Measurements from ENCODE around the gene NALCN.

The NALCN gene

DNA sequence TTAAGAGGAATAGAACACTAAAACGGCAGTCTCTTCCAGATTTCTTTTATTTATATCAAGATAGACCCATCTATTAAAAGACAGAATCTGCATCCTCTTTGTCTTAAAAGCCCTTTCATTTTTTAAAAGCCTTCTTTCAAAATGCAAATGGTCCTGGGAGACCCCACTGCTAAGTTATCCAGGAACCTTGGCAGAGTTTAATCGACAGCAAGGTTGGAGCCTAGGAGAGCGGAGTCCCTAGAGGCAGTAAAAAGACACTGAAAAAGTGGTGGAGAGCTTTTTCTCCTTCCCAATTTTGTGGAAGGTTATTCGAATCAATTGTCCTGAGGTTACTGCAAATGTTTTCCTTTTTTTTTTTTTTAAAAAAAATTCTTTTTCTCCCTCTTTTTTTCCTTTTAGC lies 294.7 kb downstream of the NALCN start:
- no peak for DNase-seq (ENCODE audit: low spot score)

DNA sequence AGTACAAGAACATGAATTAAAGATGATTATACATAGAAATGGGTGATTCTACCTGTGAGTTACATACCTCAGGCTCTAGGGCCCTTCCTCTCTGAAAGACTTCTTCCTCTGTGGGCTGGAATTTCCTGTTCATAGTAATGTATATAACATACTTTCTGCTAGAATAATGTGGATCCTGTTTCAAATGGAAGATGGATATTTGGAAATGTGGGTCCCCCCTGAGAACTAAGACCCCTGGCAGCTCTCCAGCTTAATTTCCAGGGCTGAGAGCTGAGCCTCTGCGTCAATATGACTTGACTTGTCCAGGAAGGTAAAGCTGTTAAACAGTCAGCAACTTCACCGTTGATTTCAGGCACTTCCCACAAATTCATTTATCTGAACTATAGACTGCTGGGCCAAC lies 296.3 kb downstream of the NALCN start:
- no peak for DNase-seq (ENCODE audit: low spot score)

DNA sequence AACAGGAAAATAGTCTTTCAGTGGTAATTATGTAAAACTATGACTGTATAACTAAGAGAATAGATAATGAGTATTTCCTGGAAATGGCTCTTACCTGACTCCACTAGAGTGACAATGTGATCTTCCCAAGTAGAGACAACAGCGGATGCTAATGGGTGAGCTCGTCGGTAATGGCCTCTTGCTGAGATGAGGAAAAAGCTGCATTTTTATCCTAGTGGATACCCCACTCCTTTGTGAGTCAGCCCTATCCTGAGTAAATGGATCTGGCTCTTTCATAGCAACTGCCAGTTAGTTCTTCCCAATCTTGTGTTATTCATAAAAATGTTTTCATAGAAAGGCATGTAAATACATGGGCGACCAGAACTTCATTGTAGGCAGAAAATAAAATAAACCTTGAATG lies 299.5 kb downstream of the NALCN start:
- no peak for DNase-seq (ENCODE audit: low spot score)

DNA sequence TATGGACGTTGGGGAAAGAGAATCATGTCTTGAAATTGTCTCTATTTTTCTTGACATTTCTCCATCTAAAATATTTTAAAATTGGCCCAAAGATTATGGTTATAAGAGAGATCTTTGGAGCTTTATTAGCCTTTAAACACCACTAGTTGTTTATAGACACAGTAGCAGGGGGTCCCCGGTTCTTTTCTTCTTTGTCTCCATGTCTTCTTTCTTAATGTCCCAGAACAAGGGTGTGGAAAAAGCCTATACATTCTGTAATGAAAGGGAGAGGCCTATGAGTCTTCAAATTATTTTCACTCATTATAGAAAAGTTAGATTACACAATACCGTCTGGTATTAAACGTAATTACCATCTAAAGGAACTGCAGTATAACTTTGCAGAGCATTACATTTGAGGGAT lies 300.0 kb downstream of the NALCN start:
- DNase-seq (ENCODE audit: low spot score): no peak

DNA sequence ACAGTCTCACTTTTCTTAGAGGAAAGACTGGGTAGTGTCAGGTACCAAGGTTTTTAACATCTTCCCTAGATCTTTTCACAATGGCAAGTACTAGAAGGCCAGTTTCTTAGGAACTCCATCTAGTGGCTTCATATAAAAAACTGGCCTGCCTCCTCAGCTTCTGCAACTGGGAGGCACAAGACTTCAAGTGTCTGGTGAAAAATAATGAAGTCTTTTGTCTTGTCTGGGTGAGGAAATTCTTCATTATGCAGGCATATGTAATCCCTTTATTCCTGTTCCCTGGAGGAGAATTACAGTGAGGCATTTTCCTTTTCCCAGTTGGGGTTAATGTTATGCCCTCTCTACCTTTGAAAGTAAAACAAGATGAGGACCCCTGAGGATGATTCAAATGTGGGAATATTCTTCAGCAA lies 300.5 kb downstream of the NALCN start:
- no peak for DNase-seq (ENCODE audit: low spot score)

DNA sequence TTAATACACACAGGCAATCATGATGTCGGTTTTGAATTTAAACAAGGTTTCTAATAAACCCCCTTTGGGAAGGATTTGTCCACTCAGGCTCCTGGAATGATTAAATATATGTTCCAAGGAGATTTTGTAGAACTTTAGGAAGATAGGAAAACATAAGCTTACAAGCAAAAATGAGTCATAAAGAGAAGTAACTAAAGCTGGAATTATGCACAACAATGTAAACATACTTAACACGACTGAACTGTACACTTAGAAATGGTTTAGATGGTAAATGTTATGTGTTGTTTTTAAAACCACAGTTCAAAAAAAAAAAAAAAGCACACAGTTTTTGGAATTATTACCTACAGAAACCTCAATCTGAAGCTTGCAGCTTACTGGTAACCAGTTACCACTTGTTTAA lies 304.4 kb downstream of the NALCN start:
- DNase-seq (ENCODE audit: low spot score): no peak

DNA sequence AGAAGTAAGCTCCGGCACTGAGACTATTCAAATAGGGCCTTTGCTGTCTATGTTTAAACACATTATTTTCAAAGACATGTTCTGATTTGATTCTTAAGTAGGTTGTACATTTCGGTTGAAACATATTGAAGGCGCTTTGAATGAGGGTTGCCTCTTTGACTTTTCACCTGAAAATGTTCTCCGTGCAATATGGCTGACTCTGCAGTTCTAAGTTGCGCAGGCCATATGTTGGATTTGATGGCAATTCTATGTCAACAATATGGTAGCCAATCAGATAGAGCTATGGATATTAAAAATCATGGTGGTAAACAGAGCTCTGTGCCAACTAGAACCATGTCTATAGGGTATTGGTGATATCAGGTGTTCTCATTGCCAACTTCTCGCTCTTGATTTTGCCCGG lies 307.3 kb downstream of the NALCN start:
- no peak for DNase-seq (ENCODE audit: low spot score)

DNA sequence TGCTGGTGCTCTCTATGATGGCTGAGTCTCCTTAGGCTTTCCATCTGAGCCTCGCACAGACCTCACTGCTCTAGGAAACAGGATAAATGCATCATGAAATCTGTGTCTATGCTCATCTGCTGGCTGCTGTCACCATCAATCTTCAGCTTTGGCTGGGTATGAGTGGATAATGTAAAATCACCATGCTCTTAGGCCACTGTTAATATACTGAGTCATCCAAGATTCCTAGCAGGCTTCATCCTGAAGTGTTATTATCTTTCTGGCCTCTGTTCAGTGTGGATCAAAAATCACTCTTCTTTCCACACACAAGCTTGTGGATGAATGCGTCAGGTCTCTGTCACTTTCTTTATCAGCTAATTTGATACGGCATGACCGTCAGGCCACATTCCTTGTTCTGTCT lies 317.4 kb downstream of the NALCN start:
- no peak for DNase-seq (ENCODE audit: low spot score)

DNA sequence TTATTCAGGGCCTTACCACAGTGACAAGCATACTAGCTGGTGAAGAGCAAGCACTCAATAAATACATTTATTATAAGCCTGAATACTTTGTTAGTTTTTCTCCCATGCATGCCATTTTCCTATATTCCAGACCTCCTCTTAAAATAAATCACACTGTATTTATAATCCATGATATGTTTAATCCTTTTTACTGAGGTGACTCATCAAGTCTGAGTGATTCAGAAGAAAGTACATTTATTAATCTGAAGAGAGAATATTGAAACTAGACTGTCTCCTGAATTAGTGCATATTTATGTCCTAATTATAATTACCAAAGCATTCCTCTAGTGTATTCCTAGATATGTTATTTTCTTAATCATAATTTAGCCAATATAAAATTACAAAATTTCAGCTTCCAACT lies 323.3 kb downstream of the NALCN start:
- DNase-seq (ENCODE audit: low spot score): no peak

DNA sequence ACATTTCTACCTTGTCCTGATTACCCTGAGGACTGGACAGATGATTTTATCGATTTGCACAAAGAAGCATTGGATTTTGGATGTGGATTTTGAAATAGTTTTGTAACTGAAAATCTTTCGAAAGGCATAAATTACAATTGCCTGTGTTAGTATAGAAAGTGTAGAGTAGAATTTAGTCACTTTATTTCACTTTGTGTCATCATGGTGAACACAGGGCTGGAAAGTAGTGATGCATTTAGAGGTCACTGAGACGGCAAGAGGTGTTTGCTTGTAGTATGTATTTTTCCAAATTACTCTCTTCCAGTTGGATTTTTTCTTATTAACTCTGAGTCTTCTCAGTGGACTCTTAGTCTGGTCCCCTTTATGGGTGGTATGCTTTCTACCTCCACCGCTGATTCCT lies 326.0 kb downstream of the NALCN start:
- no peak for DNase-seq (ENCODE audit: low spot score)

DNA sequence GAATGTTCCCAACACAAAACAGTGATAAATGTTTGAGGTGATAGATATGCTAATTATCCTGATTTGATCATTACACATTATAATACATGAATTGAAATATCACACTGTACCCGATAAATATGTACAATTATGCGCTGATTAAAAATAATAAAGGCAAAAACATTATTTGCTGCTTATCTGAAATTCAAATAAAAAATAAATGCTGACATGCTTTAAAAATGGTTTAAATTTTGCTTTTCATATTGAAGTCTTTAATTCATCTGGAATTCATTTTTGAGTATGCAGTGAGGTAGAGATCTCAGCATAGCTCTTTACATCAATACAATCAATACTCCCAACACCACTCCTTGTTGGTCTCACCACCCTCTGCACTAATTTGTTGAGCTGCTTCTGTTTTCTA lies 330.8 kb downstream of the NALCN start:
- DNase-seq (ENCODE audit: low spot score): no peak

DNA sequence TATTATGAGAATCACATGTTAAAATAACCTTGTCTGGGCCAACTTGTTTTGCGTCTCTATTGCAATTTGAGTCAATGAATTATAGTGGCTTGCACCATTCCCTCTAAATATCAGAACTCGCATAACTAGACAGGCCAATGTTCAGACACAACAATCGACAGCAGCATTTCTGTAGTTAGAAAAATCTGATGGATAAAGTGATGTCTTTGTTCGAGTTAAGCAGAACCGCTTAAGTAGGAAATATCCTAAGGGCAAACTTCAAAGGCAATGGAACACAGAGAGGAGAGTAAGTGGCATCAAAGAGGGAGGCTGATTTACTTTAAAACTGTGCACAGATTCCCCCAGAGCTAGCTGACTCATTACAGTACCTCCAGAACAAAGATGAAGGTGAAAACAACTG lies 333.9 kb downstream of the NALCN start:
- DNase-seq (ENCODE audit: low spot score): no peak

DNA sequence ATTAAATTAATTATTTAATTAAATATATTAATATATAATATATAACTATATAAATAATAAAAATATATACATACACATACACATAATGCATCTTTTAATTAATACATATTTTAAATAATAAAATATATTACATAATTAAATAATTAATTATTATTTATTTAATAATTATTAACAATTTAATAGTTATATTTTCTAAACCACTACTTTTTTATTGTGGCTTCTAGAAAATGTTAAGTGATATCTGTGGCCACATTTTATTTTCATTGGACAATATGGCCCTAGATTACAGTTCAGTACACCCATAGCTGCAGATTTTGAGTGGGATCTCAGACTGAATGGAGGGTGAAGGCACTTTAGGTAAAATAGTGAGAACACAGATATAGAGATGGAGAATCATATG lies 335.7 kb downstream of the NALCN start:
- no peak for DNase-seq (ENCODE audit: low spot score)

DNA sequence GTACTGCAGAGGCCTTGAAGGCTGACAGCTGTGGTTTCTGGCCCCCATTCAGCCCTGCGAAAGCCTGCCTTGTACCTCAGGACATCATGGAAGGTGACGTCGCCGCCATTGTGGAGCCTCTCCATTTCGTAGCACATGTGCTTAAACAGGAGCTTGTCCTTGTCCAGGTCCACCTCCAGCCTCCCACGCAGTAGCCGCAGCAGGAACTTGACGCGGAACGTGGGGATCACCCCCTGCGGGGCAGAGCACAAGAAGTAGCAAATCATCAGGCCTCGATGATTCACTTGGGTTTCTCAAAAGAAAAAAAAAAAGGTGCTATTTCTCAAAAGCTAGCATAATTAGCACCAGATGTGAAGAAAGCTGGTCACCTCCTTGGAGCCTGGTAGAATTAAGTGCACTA lies 351.0 kb downstream of the NALCN start:
- no peak for DNase-seq (ENCODE audit: low spot score)

DNA sequence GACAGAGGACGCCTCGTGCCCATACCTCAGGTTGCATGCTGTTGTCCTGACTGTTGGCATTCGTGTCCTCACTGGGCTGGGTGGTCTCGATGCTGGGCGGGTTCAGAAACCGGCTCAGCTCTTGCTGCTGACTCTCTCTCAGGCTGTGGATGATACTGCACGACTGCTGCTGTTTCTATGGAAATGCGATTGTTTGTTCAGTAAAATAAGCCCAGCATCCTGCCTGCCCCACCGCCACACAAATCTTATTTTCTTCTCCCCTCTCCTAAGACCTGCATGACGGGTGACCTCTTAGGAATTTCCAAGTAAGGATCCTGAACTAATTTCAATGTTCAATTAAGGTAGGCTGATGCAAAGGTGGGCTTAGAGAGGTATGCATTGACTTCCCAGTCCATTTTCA lies 356.5 kb downstream of the NALCN start:
- DNase-seq (ENCODE audit: low spot score): no peak

DNA sequence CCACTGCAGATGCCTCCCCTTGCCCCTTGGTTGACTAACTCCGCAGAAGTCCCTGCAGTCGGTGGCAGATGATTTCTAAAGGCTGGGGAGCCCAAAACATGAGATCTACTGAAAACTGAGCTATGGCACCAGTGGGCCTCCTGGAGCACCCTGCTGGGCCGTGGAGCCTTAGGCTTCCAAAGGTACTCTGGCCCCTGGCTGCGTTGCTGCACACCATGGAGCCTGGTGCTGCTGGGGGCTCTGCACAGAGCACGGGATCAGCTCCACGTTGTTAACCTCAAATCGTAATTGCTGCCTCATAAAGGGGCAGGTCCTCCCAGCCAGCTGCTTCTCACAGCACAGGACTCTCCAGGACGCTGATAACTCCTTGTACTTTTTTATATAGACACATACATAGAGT lies 357.5 kb downstream of the NALCN start:
- DNase-seq (ENCODE audit: low spot score): no peak

DNA sequence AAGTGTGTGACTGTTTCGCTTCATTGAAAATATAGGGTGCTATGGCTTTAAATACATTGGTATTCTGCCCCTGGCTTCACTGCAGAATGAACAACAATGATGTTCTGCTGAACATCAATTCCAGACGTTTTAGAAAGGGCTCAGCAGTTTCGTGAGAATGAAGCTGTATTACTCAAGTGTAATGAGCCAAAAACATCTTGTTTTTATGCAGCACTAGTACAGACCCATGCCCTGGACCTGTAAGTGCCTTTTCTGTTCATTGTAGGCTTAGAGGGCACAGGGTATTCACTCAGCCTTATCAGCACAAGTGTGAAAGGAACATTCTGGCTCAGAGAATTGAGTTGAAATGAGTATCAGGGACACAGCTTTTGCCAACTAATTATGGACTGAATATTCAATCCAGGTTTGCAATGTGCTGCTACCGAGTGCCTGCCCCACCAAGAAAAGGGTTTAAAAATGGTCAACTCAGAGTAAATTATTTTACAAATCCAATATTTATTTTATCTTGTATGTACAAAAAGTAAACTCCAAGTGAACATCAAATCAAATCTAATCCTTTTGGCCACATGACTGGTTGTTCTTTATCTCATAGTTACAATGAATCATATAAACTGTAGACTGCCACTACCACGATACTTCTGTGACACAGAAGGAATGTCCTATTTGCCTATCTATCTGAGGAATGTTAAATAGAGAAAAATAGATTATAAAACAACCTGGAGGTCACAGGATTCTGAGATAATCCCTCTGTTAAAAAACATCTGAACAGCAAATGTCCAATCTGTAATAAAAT lies 362.8 kb downstream of the NALCN start:
- DNase-seq (ENCODE audit: low spot score): no peak

DNA sequence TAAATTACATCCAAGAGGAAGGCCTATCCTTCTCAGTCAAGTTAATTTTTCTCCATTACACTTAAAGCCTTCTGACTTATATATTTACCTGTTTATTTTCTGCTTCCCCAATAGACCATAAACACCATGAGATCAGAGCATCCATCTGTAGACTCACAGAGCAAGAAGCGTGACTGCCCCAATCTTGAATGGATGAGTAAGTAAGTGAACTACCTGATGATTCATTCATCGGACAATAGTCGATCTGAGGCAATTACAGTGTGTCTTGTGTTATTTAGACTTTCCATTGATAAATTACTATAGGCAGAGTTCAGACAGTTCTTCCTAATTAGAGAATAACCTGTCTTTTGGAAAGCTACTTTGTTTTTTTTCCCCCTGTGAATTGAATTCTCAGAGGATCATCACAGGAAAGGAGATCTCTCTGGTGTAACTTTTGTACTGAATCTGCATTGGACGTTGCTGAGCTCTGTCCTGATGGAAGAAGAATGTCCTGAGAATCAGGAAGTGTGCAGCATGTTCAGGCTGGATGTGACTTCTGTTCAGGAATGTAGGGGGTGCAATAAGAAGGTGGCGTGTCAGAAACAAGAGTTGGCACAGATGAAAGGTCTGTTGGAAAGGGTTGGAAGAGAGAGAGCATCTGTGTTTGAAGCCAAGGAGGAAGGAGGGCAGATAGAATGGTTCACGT lies 367.0 kb downstream of the NALCN start:
- DNase-seq (ENCODE audit: low spot score): no peak

DNA sequence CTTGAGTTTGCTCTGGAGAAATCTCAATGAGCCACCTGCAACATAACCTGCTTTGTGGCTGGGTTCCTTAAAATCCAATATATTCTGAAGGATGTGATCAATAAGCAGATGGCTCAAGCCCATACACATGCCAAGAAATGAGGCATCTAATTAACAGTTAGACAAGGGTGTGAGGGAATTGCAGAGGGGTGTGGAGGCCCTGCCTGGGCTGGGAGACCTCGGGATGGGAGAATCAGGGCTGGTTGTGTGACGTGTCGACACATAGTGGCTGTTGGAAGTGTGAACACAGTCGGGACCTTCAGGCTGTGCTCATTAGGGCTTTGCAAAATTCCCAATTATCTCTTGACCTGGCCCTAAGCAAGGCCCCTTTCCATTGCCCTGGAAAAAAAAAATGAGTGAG lies 379.8 kb downstream of the NALCN start:
- DNase-seq (ENCODE audit: low spot score): no peak

DNA sequence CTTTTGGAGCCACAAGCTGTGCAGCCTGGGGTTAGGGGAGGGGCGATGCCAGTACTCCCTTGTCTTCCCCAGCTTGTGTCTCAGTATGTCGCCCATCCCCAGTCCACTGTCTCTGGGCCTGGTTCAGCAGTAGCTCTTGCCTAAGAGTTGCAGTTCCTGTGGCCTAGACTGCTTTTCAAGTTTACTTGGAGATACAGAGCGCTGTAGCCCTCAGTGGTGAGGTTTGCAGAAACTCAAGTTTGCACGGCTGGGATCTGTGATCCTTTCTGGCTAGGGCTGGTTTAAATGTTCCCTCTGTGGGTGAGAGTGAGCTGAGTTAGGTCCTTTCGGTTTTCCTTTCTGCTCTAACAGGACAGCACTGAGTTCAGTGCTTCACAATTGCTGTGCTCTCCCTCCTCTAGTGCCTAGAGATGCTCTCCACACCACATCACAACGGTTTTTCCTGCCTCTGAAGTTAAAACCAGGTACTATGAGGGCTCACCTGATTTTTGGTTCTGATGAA lies 381.1 kb downstream of the NALCN start:
- DNase-seq (ENCODE audit: low spot score): no peak

DNA sequence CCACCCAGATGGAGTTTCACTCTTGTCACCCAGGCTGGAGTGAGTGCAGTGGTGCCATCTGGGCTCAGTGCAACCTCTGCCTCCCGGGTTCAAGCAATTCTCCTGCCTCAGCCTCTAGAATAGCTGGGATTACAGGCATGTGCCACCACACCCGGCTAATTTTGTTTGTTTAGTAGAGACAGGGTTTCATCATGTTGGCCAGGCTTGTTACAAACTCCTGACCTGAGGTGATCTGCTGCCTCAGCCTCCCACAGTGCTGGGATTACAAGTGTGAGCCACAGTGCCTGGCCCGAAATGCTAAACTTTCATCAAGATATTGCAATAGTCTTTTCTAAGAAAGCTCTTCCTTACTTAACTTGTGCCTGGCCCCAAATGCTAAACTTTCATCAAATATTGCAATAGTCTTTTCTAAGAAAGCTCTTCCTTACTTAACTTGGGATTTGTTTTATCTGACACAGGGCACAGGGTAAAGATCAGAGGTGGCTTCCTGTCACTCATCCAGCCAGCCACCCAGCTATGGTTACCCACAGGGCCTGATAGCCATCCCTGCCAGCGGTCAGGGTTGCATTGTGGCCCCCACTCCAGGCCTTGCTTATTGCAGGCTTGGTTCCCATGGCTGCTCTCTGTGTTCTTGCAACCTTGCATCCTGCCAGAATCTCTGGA lies 389.4 kb downstream of the NALCN start:
- no peak for DNase-seq (ENCODE audit: low spot score)

DNA sequence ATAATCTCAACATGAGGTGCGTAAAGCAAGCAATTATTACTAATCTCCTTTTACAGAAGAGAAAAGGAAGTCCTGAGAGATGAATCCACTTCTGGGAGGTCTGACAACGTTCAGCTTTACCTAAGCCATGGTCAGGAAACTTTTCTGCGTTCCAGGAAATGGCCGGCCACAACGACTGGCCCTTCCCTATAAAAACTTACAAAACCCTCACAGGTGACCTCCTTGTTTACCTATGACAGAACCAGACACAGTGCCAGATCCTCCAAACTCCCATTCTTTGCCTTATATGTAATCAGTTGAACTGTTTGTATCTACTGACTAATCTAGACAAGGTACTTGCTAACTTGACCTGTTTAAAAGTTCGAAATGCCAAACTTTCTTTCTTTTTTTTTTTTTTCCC lies 390.0 kb downstream of the NALCN start:
- no peak for DNase-seq (ENCODE audit: low spot score)

DNA sequence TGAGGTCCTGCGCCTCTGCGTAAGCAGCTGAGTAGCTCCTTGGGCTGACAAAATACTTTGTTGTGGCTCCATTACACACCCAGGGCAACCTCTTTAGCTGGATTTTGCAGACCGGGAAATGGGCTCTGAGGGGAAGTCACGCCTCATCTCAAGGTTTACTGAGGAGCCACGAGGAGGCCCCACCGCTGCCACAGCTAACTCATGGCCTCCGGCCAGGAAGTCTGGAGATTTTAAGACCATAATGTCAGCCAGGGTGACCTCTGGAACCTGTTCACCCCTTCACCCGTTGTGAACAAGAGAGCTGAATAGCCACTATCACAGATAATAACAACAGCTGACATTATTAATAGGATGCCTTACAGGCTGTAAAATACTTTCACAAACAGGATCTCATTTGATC lies 390.4 kb downstream of the NALCN start:
- DNase-seq (ENCODE audit: low spot score): no peak

Data from CD4-positive, alpha-beta T cell treated with Interleukin-6 at 100 ng/mL for 8 hours (primary cell).